SJCRH30 (cell line): ENCODE data around the gene EHBP1. TPM values are rescaled to one million over a fixed set of nuclear protein-coding genes. Genes with fewer than 3 reads are reported as not detected.

Experiments
- DNase-seq, 2 experiments: peaks; one replicate each; pipeline ENCODE4 v3.0.0-alpha.2; 2015 to 2020
- H3K27ac ChIP-seq: fragments of 250-450 bp; sonication (Bioruptor Pico); 2 replicates; pipeline ENCODE4 v1.5.1; 2020; ENCODE audit warnings: mild to moderate bottlenecking, moderate library complexity
- H3K27me3 ChIP-seq: fragments of 250-450 bp; sonication (Bioruptor Pico); 2 replicates; pipeline ENCODE4 v1.5.1; 2020; ENCODE audit warnings: mild to moderate bottlenecking, moderate library complexity
- H3K36me3 ChIP-seq: fragments of 250-450 bp; sonication (Bioruptor Pico); 2 replicates; pipeline ENCODE4 v1.5.1; 2020; ENCODE audit warnings: mild to moderate bottlenecking, moderate library complexity
- H3K4me1 ChIP-seq: fragments of 250-450 bp; sonication (Bioruptor Pico); 2 replicates; pipeline ENCODE4 v1.5.1; 2020; ENCODE audit warnings: mild to moderate bottlenecking, moderate library complexity
- H3K4me3 ChIP-seq: fragments of 250-450 bp; sonication (Bioruptor Pico); 2 replicates; pipeline ENCODE4 v1.5.1; 2020; ENCODE audit warnings: mild to moderate bottlenecking, moderate library complexity
- H3K9me3 ChIP-seq: fragments of 250-450 bp; sonication (Bioruptor Pico); replicated peaks from 2 replicates; pipeline ENCODE4 v1.5.1; 2020; ENCODE audit warnings: mild to moderate bottlenecking, moderate library complexity
- total RNA-seq: library from RNA; depleted of rRNA; stranded (reverse); fragments of >200 nt; shearing (Covaris generic); gene quantifications from 2 replicates; pipeline ENCODE4 v1.2.3, GENCODE V29; 2014

The EHBP1 gene
- total RNA-seq, 1 experiment from 2014 or later: 32.7 TPM

DNA sequence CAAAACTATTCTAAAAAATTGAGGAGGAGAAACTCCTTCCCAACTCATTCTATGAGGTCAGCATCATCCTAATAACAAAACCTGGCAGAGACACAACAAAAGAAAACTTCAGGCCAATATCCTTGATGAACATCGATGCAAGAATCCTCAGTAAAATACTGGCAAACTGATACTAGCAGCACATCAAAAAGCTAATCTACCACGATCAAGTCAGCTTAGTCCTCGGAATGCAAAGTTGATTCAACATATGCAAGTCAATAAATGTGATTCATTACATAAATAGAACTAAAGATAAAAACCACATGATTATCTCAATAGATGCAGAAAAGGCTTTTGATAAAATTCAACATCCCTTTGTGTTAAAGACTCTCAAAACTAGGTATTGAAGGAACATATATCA, 63.1 kb downstream of the EHBP1 start:
- no peak for DNase-seq
- Histone ChIP-seq H3K4me3 (no peak overlapping the region), H3K27ac (no peak overlapping the region), H3K4me1 (no peaks in the 10 kb centered on the region), H3K9me3 (no peaks in the 10 kb centered on the region), H3K27me3 (no peaks in the 10 kb centered on the region), H3K36me3 (no peaks in the 10 kb centered on the region)

DNA sequence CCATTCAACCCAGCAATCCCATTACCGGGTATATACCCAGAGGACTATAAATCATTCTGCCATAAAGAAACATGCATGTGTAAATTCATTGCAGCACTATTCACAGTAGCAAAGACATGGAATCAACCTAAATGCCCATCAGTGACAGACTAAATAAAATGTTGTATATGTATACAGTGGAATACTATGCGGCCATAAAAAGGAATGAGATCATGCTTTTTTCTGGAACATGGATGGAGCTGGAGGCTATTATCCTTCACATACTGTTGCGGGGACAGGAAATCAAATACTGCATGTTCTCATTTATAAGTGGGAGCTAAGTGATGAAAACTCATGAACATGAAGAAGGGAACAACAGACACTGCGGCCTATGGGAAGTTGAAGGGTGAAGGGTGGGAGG, 65.1 kb downstream of the EHBP1 start:
- H3K4me1 ChIP-seq: no peaks in the 10 kb centered on the region
- H3K4me3 ChIP-seq: no peak overlapping the region
- no peaks in the 10 kb centered on the region for H3K27me3 ChIP-seq
- no peak for DNase-seq
- no peaks in the 10 kb centered on the region for H3K36me3 ChIP-seq
- H3K27ac ChIP-seq: no peak overlapping the region
- no peaks in the 10 kb centered on the region for H3K9me3 ChIP-seq

DNA sequence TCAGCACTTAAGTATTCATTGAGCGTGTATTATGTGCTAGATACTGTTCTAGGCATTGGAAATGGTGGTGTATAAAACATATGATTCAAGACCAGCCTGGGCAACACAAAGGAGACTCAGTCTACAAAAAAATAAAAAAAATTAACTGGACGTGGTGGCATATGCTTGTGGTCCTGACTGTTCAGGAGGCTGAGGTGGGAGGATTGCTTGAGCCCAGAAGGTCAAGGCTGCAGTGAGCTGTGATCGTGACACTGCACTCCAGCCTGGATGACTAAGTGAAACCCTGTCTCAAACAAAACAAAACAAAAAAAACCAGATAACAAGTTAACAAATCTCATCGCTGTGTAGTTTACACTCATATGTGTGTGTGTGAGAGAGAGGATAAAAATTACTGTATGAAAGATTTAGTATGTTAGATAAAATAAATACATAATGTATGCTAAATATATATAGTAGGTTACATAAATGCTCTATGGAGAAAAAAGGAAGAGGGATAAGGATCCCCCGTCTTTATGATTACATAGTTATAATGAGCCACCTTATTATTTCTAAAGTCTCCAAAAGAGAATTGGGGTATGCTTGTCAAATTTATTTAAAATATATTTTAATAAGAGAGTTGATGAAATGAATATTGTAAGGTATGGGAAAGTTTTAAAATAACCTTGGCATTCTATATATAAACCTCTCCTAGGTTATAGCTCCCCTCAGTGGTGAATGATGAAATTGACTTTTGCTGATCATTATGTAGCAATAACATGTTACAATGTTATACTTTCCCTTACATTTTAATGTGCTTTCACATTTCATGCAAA, 69.2 kb downstream of the EHBP1 start:
- no peak overlapping the region for H3K27ac ChIP-seq

DNA sequence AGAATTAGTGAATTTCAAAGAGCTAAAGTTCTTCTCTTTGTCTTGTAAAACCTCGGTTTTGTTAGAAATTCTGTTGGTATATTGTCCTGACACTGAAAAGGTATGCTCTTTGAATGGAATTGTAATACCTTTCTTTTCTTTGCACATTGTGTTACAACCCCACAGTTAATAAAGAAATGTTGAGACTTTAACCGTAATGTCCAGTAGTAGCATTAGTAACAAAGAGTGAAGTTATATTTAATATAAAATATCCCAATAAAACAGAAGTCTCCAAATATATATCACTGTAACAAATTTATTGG, 69.8 kb downstream of the EHBP1 start:
- no peak overlapping the region for H3K4me3 ChIP-seq

More for the DNA sequence above, 69.2 kb downstream of the EHBP1 start:
- H3K36me3 ChIP-seq: no peaks in the 10 kb centered on the region
- no peaks in the 10 kb centered on the region for H3K9me3 ChIP-seq
- no peaks in the 10 kb centered on the region for H3K4me1 ChIP-seq
- no peak overlapping the region for H3K4me3 ChIP-seq
- H3K27me3 ChIP-seq: no peaks in the 10 kb centered on the region
- peak in 1 of 2 experiments; percentile 68 for DNase-seq

DNA sequence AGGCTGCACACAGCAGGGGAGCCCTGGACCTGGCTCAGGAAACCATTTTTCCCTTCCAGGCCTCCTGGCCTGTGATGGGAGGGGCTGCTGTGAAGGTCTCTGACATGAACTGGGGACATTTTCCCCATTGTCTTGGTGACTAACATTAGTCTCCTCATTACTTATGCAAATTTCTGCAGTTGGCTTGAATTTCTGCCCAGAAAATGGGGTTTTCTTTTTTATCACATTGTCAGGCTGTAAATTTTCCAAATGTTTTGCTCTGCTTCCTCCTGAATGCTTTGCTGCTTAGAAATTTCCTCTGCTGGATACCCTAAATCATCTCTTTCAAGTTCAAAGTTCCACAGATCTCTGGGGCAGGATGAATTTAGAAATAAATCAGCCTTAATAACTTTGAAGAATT, 78.2 kb downstream of the EHBP1 start:
- Histone ChIP-seq H3K27ac (no peak overlapping the region), H3K9me3 (no peaks in the 10 kb centered on the region), H3K4me3 (no peak overlapping the region), H3K36me3 (peaks cover 3% of the 10 kb centered on the region; the same call in 1 of the 2 replicates), H3K27me3 (no peaks in the 10 kb centered on the region), H3K4me1 (no peaks in the 10 kb centered on the region)
- no peak for DNase-seq

More for the DNA sequence above, 69.8 kb downstream of the EHBP1 start:
- no peak overlapping the region for H3K27ac ChIP-seq
- no peaks in the 10 kb centered on the region for H3K9me3 ChIP-seq
- H3K36me3 ChIP-seq: no peaks in the 10 kb centered on the region
- H3K4me1 ChIP-seq: no peaks in the 10 kb centered on the region
- DNase-seq: no peak
- H3K27me3 ChIP-seq: no peaks in the 10 kb centered on the region

DNA sequence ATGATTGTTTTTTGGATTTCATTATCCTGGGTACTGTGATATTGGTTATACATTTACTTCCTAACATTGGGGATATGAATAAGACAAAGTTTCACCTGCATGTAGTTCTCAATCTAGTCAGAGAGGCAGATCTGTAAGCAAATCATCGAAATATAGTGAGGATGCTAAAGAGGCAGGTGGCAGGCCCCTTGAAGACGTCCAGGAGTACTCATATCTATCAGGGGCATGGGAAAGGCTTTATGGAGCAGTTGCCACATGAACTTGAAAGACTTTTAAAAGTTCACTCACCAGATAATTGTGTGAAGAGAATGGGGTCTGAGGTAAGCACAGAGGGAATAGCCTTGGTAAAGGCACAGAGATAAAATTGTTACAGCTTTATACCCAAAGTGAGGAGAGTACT, 78.8 kb downstream of the EHBP1 start:
- H3K36me3 ChIP-seq: peaks cover 3% of the 10 kb centered on the region; the same call in 1 of the 2 replicates
- no peaks in the 10 kb centered on the region for H3K4me1 ChIP-seq
- H3K27ac ChIP-seq: no peak overlapping the region
- no peak overlapping the region for H3K4me3 ChIP-seq
- no peak for DNase-seq
- H3K27me3 ChIP-seq: no peaks in the 10 kb centered on the region
- H3K9me3 ChIP-seq: no peaks in the 10 kb centered on the region

DNA sequence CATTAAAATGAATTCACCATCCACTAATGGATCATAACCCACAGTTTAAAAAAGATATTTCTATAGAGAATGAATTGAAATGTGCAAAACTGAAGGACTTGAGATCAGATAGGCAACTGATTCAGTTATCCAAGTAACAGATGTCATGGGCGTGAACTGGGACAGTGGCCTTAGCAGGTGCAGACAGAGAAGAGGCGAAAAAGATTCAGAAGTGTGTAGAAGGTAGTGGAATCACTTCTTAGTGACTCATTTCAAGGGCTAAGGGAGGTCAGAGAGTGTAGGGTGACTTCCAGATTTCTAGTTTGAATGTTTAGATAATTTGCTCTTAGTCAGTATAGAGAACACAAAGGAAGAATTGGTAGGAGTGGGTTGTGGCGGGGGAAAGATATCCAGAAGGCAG, 79.7 kb downstream of the EHBP1 start:
- H3K27me3 ChIP-seq: no peaks in the 10 kb centered on the region
- H3K27ac ChIP-seq: no peak overlapping the region
- H3K36me3 ChIP-seq: peaks cover 3% of the 10 kb centered on the region; the same call in 1 of the 2 replicates
- DNase-seq: no peak
- H3K4me3 ChIP-seq: no peak overlapping the region
- H3K9me3 ChIP-seq: no peaks in the 10 kb centered on the region
- no peaks in the 10 kb centered on the region for H3K4me1 ChIP-seq

DNA sequence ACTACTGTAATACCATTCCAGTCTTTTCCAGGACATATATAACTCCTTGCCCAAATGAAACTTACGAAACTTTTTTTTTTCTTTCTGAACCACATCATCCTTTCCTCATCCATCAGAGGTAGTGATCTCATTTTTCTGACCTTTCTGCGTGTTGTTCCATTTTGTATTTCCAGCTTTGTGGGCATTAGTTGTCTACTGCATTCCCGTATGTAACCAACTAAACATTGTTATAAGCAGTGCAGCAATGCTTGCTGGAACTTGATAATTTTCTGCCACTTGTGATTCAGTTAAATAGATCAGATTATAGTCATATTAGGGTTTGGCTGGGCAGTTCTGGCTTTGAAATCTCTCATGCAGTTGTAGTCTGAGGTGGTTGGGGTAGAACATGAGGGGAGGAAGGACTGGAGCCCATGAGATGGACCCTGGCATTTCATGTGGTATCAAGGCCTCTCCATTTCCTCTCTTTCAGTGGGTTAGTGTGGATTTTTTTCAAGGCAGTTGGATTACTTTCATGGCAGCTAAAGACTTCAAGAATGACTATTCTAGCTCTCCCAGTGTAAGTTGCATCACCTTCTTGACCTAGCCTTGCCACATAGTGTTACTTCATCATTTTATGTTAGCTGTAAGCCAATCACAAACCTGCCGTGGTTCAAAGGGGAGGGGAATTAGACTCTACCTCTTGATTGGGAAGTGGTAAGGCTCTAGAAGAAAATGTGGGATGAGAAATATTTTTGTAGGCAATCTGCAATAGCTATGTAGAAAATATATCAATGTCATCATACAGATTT, 80.5 kb downstream of the EHBP1 start:
- no peak overlapping the region for H3K27ac ChIP-seq

DNA sequence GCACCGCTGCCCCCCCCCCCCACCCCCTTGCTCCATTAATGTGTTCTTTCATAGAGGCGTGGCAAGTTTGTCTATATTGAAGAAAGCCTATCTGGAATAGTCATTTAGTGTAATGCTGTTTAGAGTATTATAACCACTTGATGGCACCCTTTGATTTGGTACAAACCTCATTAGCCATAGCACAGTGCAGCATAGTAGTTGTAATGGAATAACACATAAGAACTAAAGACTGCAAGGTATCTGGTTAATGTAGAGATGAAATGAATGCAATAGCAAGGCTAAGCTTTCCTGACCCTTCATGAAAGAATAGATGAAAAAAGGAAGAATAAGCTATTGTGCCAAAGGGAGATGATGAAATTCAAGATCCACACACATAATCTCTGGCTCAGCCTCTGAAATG, 81.9 kb downstream of the EHBP1 start:
- peak; percentile 8 to 74 for DNase-seq
- peaks cover 3% of the 10 kb centered on the region; the same call in 1 of the 2 replicates for H3K36me3 ChIP-seq
- H3K4me1 ChIP-seq: no peaks in the 10 kb centered on the region
- H3K27ac ChIP-seq: no peak overlapping the region
- no peaks in the 10 kb centered on the region for H3K27me3 ChIP-seq
- H3K4me3 ChIP-seq: no peak overlapping the region
- no peaks in the 10 kb centered on the region for H3K9me3 ChIP-seq

More for the DNA sequence above, 80.5 kb downstream of the EHBP1 start:
- H3K4me3 ChIP-seq: no peak overlapping the region
- no peak for DNase-seq
- no peaks in the 10 kb centered on the region for H3K4me1 ChIP-seq
- no peaks in the 10 kb centered on the region for H3K9me3 ChIP-seq
- peaks cover 3% of the 10 kb centered on the region; the same call in 1 of the 2 replicates for H3K36me3 ChIP-seq
- no peaks in the 10 kb centered on the region for H3K27me3 ChIP-seq

DNA sequence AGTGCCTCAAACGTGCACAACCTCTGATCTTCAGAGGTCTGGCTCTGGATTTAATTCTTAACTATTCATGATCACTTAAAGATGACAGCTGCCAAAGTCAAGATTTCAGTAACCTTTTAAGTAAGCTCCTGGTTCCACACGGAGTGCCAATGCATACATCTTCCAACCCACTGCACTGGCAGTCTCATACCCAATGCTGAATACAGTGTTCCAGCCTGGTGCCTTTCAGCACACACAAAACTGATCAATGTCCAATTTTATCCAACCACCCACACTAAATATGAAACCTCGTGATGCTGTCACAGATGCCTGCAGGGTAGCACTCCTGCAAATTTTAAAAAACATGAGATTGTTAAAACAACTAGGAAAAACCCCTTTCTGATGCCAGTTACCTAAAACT, 84.0 kb downstream of the EHBP1 start:
- H3K4me3 ChIP-seq: no peak overlapping the region
- H3K36me3 ChIP-seq: no peaks in the 10 kb centered on the region; the same call in 1 of the 2 replicates
- H3K27ac ChIP-seq: no peak overlapping the region
- peaks cover 11% of the 10 kb centered on the region for H3K4me1 ChIP-seq
- no peak for DNase-seq
- H3K9me3 ChIP-seq: no peaks in the 10 kb centered on the region
- H3K27me3 ChIP-seq: no peaks in the 10 kb centered on the region

DNA sequence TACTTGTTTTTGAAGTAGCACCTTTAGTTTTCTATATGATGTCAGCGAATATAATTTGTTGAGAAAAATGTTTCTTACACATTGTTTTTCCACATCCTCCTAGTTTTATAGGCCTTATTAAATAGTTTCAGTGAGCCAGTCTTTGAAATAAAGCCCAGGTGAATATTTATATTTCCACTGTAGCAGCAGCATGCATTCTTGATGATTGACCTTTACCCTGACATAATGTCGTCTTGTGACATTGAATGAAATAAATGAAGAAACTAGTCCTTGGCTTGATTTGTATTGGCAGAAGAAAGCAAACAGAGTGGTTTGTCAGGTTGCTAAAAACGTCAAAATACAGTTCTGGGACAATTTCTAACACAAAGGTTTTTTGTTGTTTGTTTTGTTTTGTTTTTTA, 84.4 kb downstream of the EHBP1 start:
- H3K4me1 ChIP-seq: peaks cover 14% of the 10 kb centered on the region
- no peaks in the 10 kb centered on the region; the same call in 1 of the 2 replicates for H3K36me3 ChIP-seq
- no peak overlapping the region for H3K27ac ChIP-seq
- DNase-seq: no peak
- H3K9me3 ChIP-seq: no peaks in the 10 kb centered on the region
- H3K4me3 ChIP-seq: no peak overlapping the region
- no peaks in the 10 kb centered on the region for H3K27me3 ChIP-seq

DNA sequence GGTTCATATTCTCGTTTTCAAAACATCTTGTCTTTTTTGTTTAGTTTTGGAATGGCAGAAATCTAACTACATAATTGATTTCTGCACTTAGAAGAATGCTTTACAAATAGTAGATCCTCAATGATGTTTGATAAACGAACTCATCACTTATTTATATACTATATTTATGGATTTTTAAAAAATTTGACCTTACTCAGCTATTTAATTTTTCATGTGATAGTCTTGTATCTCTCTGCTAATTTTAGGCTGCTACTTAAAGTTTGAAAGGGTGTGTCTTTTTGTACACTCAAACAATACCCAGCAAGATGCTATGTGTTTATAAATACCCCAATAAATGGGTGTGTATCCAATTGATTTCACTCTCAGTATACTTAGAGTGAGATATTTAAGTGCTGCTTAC, 86.9 kb downstream of the EHBP1 start:
- Histone ChIP-seq H3K36me3 (no peaks in the 10 kb centered on the region; the same call in 1 of the 2 replicates), H3K27me3 (no peaks in the 10 kb centered on the region)

DNA sequence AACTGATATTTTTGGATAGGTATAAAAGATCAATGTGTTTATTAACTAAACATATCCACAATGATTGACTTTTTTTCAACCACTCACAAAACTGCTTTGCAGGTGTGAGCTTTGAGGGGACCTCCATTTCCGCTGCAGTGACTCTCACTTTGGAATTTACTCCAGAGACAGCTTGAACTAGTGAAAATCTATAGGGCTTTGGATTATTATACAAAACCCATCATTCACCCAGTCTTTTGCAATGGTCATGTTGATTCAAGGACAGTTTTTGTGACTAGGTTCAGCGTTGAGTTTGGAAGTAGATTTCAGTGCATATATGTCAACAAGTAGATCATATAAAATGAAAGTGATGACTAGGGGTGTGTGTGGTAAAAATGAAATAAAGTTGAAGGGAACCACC, 87.7 kb downstream of the EHBP1 start:
- H3K4me3 ChIP-seq: no peak overlapping the region
- H3K27me3 ChIP-seq: no peaks in the 10 kb centered on the region
- DNase-seq: no peak
- H3K9me3 ChIP-seq: no peaks in the 10 kb centered on the region
- H3K4me1 ChIP-seq: peaks cover 23% of the 10 kb centered on the region
- no peak overlapping the region for H3K27ac ChIP-seq
- H3K36me3 ChIP-seq: no peaks in the 10 kb centered on the region; the same call in 1 of the 2 replicates

More for the DNA sequence above, 86.9 kb downstream of the EHBP1 start:
- Histone ChIP-seq H3K4me1 (peaks cover 23% of the 10 kb centered on the region), H3K9me3 (no peaks in the 10 kb centered on the region), H3K27ac (no peak overlapping the region), H3K4me3 (no peak overlapping the region)
- DNase-seq: no peak

DNA sequence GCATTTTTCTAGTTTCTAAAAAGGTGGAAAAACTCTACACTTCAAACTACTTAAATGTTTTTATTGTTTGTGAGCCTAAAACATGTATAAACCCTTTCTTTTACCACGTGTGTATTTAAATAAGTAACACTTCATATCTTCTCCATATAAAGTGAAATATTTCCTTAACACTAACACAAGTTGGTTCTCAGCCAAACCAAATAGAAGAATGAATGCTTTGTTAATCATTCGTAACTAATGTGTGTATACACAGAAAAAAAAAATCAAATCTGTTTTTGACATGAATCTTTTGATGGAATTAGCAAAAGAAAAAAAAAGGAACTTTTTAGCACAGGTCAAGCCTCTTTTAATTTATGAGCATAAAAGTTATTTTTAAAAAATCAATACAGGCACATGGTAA, 89.3 kb downstream of the EHBP1 start:
- Histone ChIP-seq H3K9me3 (no peaks in the 10 kb centered on the region), H3K27ac (peak overlapping the region; percentile 61), H3K36me3 (no peaks in the 10 kb centered on the region), H3K27me3 (no peaks in the 10 kb centered on the region), H3K4me3 (no peak overlapping the region), H3K4me1 (peaks cover 23% of the 10 kb centered on the region)
- peak in 1 of 2 experiments; percentile 71 for DNase-seq

DNA sequence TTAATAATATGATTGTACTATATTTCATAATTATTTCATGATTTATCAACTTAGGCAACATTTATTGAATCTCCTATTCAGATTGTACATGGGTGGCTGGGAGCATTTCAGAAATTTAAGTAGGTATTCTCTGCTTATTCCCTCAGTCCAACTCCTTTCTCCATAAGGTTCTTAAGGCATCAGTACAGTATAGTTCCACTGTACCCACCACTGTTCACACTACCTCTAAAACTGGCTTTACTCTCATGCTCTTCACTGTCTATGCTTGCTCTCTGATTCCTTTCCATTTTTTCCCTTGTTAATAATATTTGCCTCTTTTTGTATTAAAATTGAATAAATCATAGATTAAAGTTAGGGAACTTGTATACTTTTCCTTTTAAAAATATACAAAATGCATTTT, 89.8 kb downstream of the EHBP1 start:
- Histone ChIP-seq H3K9me3 (no peaks in the 10 kb centered on the region), H3K4me1 (peaks cover 23% of the 10 kb centered on the region), H3K4me3 (no peak overlapping the region), H3K27ac (peak overlapping the region; percentile 61), H3K27me3 (no peaks in the 10 kb centered on the region), H3K36me3 (no peaks in the 10 kb centered on the region)
- peak in 1 of 2 experiments; percentile 42 for DNase-seq
